UCSD-AML1 (cell line): Measurements from ENCODE around the gene SEC14L5.

Source experiments
- DNase-seq: peaks from one replicate; lab custom pipeline; 2025; ENCODE audit not compliant: unreplicated experiment; lab: John Stamatoyannopoulos, UW

Gene SEC14L5

DNA sequence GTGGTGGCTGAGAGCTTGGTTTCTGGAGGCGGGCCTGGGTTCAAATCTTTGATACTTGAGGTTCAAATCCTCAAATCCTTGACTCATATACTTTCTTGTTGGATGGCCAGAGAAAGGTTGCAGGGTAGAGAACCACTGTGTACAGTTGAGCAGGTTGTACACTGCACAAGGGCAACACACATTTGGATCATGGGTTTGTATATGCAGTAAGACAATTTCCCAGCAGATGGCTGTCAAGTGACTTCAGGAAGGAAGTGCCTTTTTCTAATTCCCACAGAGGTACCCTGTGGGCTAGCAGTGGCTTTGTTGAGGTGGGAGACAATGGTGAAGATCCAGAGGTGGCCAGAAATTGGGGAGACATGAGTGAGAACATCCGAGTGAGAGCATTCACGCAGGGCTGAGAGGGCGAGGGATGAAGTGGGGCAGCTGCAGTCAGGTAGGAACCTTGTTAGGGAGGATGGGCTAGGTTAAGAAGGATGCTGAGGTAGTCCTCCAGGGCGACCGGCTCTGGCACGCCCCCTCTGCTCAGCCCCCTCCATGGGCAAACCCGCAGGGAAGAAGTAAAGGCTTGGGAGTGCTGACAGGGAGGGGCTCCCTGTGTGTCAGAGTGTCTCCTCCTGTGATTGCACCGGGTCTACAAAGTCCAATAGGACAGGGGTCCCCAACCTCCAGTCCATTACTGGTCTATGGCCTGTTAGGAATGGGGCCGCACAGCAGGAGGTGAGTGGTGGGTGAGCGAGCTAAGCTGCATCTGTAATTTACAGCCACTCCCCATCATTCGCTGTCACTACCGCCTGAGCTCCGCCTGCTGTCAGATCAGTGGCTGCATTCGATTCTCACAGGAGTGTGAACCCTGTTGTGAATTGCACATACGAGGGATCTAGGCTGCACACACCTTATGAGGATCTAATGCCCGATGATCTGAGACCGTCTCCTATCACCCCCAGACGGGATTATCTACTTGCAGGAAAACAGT lies 104.9 kb downstream of the SEC14L5 start:
- no peak for DNase-seq

DNA sequence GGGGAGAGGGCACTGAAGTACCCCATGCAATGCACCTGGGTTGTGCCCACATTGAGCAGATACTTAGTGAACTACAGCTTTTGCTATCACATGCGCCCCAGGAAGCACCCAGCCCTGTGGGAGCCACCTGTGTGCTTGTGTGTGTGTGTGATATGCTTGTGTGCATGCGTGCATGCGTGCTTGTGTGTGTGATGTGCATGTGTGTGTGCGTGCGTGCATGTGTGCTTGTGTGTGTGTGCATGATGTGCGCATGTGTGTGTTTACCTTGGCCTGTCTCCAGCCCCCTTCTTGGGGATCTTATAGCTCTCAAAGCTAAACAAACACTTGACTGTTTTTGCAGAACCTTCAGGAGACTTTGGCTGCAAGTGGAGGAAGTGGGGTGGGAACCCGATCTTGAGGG lies 106.8 kb downstream of the SEC14L5 start:
- DNase-seq = no peak

DNA sequence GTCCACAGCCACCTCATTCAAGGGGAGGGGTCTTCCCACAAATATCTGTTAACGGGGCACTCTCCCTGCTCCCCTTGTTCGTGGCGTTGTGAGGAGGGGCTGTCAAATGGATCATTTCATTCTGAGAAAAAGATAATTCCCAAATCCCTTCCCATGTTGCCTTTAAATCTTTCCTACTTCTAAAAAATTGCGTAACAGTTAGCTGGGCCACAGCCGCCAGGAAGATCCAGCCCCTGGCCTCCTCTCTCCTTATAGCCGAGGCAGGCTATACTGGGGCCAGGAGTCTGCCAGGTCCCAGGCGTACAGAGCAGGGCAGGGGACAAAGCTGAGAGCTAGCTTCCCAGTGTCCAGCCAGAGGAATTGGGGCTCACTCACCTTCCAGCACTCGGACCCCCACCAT lies 107.2 kb downstream of the SEC14L5 start:
- DNase-seq = no peak

- DNase-seq = no peak
Measured at GRCh38 chr16:5065813-5066212, 107.7 kb downstream of the SEC14L5 start, which contains the start of gene C16orf89. C16orf89 (minus strand) TSS chr16:5065956; CDS start chr16:5065908, 48 bp downstream.

DNA sequence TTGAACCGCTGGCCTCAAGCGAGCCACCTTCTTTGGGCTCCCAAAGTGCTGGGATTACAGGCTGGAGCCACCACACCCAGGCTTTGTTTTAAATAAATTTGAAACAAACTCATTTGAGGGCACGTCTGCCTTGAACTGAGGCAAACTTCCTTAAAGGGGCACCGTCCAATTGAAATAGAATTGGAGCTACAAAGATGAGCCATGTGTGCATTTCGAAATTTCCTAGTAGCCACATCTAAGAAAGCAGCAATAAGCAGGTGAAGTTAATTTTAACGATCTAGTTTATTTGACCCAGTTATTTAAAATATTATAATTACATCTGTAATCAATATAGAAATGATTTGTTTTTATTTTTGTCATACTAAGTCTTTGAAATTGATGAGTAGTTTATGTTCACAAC lies 108.4 kb downstream of the SEC14L5 start:
- DNase-seq = no peak
